Measurements from ENCODE around the gene RIC1. TPM values are rescaled to one million over a fixed set of nuclear protein-coding genes. Genes with fewer than 3 reads are reported as not detected.
"Not testable (repeated sequence)": the region's sequence is repeated elsewhere in the genome, so short reads cannot be mapped to it uniquely, and the experiment has no call there.

RIC1 gene
- total RNA-seq, 4 donors from 2014 or later: 15.4 to 37.2 (median 27.6) TPM

DNA sequence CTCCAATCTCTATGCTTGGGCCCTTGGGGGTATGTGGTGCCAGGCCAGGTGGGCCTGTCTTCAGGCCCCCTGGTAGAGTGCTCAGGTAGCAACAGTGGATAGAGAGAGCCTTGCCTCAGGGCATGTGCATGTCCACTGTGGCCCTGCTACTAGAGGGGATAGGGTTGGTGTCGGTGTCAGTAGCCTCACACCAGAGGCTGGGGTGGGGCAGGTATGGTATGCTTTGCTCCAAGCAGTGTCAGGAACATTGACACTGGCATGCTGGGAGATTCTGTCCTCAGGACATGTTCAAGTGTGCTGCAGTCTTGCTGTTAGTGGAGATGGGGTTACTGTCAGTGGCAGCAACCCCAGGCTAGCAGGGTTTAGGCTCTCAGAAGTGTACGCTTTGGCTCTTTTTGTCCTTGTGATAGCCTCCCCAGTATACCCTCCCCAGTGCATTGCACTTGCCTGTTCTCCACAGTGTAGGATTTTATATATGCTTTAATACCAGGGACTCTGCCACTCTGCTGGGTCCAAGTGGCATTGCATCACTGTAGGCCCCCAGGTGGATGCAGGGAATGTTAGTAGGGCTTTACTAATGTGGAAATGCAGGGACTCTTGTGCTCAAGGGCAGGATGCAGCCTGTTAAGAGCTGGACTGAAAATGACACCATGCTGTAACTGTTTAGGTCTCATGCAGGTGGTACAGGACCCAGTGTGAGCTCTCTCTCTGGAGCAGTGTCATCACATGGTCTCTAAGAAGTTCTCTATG, 21.6 kb downstream of the RIC1 start:
- H3K9me3 ChIP-seq: peaks cover 0 to 37% (median 9%) of the 10 kb centered on the region in 3 donors
- H3K4me1 ChIP-seq: no peaks in the 10 kb centered on the region
- no peak for DNase-seq
- no peaks in the 10 kb centered on the region for H3K27me3 ChIP-seq
- intact Hi-C loops (cut with DNase I): no loop called here
- no peak overlapping the region for H3K4me3 ChIP-seq
- no peak for TF ChIP-seq POLR2A (IDR thresholded peaks at IDR 0.05)
- TF ChIP-seq, protein P1, sequence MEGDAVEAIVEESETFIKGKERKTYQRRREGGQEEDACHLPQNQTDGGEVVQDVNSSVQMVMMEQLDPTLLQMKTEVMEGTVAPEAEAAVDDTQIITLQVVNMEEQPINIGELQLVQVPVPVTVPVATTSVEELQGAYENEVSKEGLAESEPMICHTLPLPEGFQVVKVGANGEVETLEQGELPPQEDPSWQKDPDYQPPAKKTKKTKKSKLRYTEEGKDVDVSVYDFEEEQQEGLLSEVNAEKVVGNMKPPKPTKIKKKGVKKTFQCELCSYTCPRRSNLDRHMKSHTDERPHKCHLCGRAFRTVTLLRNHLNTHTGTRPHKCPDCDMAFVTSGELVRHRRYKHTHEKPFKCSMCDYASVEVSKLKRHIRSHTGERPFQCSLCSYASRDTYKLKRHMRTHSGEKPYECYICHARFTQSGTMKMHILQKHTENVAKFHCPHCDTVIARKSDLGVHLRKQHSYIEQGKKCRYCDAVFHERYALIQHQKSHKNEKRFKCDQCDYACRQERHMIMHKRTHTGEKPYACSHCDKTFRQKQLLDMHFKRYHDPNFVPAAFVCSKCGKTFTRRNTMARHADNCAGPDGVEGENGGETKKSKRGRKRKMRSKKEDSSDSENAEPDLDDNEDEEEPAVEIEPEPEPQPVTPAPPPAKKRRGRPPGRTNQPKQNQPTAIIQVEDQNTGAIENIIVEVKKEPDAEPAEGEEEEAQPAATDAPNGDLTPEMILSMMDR (IDR thresholded peaks at IDR 0.05): no peak
- WGBS, 2 donors: 100% methylated on average over 1 to 2 of the region's 2 CpGs
- H3K36me3 ChIP-seq: peaks cover 0 to 12% (median 0%) of the 10 kb centered on the region in 3 donors
- H3K27ac ChIP-seq: no peak overlapping the region

DNA sequence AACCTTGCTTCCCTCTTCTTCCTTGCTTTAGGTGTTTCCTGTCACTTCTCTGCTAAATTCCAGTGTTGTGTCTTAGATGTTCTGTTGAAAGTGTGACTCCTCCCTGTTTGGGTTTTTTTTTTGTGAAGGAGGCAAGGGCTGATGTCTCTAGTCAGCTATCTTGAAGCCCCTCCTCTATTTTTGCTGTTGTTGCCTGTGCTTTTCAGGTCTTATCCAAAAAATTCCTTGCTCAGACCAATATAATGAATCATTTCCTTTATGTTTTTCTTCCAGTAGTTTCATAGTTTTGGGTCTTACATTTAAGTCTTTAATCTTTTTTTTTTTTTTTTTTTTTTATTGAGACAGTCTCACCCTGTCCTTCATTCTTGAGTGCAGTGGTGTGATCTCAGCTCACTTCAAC, 22.3 kb downstream of the RIC1 start:
- Histone ChIP-seq H3K27ac (no peak overlapping the region), H3K36me3 (peaks cover 0 to 12% (median 0%) of the 10 kb centered on the region in 3 donors), H3K4me3 (no peak overlapping the region), H3K4me1 (no peaks in the 10 kb centered on the region), H3K27me3 (no peaks in the 10 kb centered on the region), H3K9me3 (peaks cover 0 to 37% (median 9%) of the 10 kb centered on the region in 3 donors)
- TF ChIP-seq, protein P1 (IDR thresholded peaks at IDR 0.05): no peak
- TF ChIP-seq POLR2A (IDR thresholded peaks at IDR 0.05): no peak
- no peak for DNase-seq
- intact Hi-C loops (cut with DNase I): no loop called here

DNA sequence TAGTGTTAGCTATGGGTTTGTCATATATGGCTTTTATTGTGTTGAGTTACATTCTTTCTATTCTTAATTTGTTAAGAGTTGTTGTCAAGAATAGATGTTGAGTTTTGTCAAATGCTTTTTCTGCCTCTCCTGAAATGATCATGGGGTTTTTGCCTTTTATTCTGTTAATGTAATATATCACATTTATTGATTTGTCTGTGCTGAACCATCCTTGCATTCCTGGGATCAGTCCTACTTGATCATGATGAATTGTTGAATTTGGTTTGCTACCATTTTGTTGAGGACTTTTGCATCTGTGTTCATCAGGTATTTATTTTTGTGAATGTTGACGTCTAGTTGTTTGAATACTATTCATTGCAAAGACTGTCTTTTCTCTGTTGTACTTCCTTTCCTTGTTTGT, 23.9 kb downstream of the RIC1 start:
- intact Hi-C loops (cut with DNase I): no loop called here
- no peak overlapping the region for H3K4me3 ChIP-seq
- H3K9me3 ChIP-seq: peaks cover 0 to 37% (median 9%) of the 10 kb centered on the region in 3 donors
- H3K27me3 ChIP-seq: no peaks in the 10 kb centered on the region
- WGBS, 2 donors: 88 to 94% methylated on average over 1 of the region's 1 CpG
- DNase-seq: no peak
- H3K4me1 ChIP-seq: no peaks in the 10 kb centered on the region
- H3K36me3 ChIP-seq: peaks cover 0 to 25% (median 0%) of the 10 kb centered on the region in 3 donors
- H3K27ac ChIP-seq: no peak overlapping the region
- no peak for TF ChIP-seq POLR2A (IDR thresholded peaks at IDR 0.05)
- TF ChIP-seq, protein P1 (IDR thresholded peaks at IDR 0.05): no peak

DNA sequence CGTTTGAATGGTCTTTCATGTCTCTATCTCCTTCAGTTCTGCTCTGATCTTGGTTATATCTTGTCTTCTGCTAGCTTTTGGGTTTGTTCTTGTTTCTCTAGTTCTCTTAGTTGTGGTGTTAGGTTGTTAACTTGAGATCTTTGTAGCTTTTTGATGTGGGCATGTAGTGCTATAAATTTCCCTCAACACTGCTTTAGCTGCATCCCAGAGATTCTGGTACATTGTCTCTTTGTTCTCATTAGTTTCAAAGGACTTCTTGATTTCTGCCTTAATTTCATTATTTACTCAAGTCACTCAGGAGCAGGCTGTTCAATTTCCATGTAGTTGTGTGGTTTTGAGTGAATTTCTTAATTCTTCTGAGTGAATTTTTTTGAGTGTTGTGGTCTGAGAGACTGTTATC, 33.9 kb downstream of the RIC1 start:
- 91 to 100% methylated on average over 1 of the region's 1 CpG for WGBS, 2 donors
- H3K27me3 ChIP-seq; H3K27ac ChIP-seq; intact Hi-C loops (cut with DNase I); DNase-seq; H3K4me1 ChIP-seq; H3K9me3 ChIP-seq; H3K4me3 ChIP-seq: not testable (repeated sequence)
- peaks cover 0 to 54% (median 8%) of the 10 kb centered on the region in 3 donors for H3K36me3 ChIP-seq

DNA sequence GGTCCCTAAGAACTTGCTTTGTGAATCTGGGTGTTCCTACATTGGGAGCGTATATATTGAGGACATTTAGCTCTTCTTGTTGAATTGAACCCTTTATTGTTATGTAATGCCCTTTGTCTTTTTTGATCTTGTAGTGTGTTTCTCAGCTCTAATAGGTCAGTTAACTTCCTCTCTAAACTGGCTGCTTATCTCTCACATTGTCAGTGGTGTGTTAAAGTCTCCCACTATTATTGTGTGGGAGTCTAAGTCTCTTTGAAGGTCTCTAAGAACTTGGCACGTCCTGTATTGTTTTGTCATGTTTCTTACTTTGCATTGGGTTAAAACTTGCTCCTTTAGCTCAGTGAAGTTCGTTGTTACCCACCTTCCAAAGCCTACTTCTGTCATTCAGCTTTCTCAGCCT, 36.2 kb downstream of the RIC1 start:
- no peak for TF ChIP-seq POLR2A (IDR thresholded peaks at IDR 0.05)
- TF ChIP-seq, protein P1 (IDR thresholded peaks at IDR 0.05): no peak
- Histone ChIP-seq H3K27me3 (no peaks in the 10 kb centered on the region), H3K4me3 (no peak overlapping the region), H3K9me3 (peaks cover 0 to 5% (median 4%) of the 10 kb centered on the region in 3 donors), H3K4me1 (no peaks in the 10 kb centered on the region), H3K27ac (no peak overlapping the region), H3K36me3 (peaks cover 0 to 50% (median 3%) of the 10 kb centered on the region in 3 donors)
- intact Hi-C loops (cut with DNase I): no loop called here
- 64 to 72% methylated on average over 3 of the region's 3 CpGs for WGBS, 2 donors
- no peak for DNase-seq
